Fibroblast of lung (primary cell): Measurements from ENCODE around the gene MBNL2.

Source experiments
- CTCF ChIP-seq, 2 donors: IDR thresholded peaks in 1 of 2; conservative IDR thresholded peaks in 1 of 2; 1 replicate in 1 of 2; 2 replicates in 1 of 2; pipeline ENCODE4 v1.5.1; 2011 to 2012; ENCODE audit warnings: low read length in 2 of 2, control low read depth in 1 of 2, inconsistent platforms in 1 of 2, low read depth in 1 of 2, mild to moderate bottlenecking in 1 of 2
- EZH2 ChIP-seq: IDR thresholded peaks from 2 replicates; pipeline ENCODE4 v1.5.1; 2012; ENCODE audit warnings: low read length, control low read depth, mild to moderate bottlenecking; ENCODE audit errors: missing control alignments

- TF ChIP-seq CTCF (conservative IDR thresholded peaks at IDR 0.05 in 1 of 2, IDR thresholded peaks at IDR 0.05 in 1 of 2; ENCODE audit: low read depth in 1 of 2, low read length in 2 of 2) = no peak
- TF ChIP-seq EZH2 = no peak
Observed at GRCh38 chr13:97335488-97336134, 113.5 kb downstream of the MBNL2 start.
